ENCODE data around the gene KAZN.

Gene KAZN

DNA sequence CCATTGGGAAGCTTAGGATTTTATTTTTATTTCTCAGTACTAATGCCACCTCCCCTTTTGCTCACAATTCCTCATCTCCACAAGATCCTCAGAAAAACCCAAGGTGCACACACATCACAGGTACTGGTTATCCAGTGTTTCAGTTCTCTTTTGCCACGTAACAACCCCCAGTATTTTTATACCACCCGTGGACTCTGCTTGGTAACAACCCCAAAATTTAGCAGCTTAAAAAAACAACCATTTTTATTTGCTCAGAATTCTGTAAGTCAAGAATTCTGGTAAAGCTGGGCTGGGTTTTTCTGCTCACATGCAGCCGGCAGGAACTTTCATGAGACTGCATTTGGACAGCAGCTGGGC, 180.0 kb downstream of the KAZN start:
- no peak for DNase-seq

DNA sequence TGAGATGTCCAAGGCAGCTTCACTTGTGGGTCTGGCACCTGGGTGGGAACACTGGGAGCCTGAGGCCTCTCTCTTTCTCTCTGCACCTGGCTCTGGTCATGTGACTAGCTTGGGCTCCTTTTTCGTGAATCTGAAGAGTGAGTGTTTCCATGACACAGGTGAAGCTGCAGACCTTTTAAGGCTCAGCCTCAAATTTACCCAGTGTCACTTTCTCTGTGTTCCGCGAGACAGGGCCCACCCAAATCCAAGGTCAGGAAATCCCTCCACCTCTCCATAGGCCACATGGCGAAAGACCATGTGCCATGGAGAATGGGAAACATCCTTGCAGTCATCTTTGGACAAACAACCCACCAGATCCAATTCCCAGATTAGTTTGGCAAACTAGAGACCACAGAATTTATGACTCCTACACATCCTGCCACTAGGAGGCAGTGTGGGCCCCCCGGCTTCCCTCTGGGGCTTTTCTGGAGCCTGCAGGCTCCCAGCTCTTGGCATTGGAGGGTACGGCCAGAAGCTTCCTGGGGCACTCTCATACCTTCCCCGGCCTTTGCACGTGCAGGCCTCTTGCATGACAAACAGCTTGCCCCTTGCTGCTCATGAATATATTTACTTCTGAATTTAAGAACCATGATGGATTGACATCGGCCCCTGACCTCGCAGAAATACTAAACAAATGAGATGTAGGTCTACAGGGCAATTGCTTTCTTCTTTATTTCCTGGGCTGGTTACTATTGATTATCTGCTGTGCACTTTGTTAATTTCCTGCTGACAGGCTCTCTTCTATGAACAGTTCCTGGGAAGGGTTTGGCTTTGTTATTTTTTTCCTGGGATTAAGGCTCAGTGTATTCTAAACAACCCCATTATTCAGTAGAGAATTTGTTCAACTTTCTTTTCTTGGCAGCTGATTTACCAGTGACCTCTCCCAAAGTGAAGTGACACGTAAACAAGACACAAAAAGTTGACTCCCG, 180.7 kb downstream of the KAZN start:
- no peak for DNase-seq

- no peak for DNase-seq
These were observed 181.8 kb downstream of the KAZN start for GRCh38 chr1:14780271-14780670.

- DNase-seq: no peak
These were observed 183.3 kb downstream of the KAZN start for GRCh38 chr1:14781811-14782210.

DNA sequence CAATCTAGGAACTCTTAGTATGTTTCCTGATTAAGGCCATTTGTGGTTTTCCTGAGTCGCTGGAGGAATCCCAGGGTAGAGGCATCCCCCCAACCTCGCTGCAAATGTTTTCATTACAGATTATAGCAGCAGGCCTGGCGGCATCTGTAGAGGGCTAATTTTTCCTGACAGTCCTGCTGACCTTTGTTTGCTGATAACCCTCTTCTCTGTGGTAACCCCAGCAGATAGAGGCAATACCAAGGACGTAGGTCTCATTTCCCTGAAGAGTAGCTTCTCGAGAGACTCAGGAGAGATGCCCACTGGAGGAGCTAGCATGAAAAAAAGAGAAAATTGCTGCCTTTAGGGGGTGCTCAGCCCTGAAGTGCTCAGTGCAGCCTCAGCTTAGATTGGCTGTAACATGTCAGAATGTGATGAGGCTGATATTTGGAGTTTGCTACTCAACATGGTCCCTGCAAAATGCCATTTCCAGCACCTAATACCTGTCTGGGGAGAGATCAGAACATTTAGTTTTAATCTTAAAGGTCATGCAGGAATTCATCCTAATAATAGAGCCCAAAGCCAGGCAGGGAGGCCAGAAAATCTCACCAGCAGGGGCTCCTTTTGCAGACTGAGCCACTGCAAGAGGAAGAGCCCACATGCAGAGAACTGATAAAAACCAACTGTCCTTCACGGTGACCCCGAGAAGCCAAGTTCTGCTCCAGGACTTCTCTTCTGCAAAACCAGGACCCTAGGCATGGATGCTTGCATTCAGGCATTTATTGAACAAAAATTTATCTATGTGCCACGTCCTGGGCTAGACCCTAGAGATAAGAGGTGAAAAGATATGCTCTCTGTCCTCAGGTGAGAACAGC, 184.5 kb downstream of the KAZN start:
- no peak for DNase-seq

DNA sequence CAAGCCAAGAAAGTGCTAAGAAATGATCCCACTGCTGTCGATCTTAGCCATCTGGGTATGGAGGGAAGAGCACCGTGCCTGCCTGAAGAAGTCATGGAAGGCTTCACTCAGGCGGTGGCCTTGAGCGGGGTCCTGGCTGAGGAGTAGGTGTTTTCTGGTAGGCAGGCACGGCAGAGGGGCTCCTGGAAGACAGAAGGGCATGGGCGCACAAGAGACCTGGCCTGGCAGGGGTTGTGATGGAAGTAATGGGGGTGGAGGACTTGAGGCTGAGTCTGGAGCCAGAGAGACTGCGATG, 185.1 kb downstream of the KAZN start:
- no peak for DNase-seq

- DNase-seq: no peak
These were observed 186.6 kb downstream of the KAZN start for GRCh38 chr1:14784790-14785773.

GRCh38 chr1:14786109-14786675, 187.7 kb downstream of the KAZN start:
- DNase-seq: no peak

- no peak for DNase-seq
These were observed 188.2 kb downstream of the KAZN start for GRCh38 chr1:14786681-14787080.

GRCh38 chr1:14787604-14788003, 189.1 kb downstream of the KAZN start:
- DNase-seq: no peak

GRCh38 chr1:14788080-14788479, 189.6 kb downstream of the KAZN start:
- DNase-seq: no peak

GRCh38 chr1:14790982-14791381, 192.5 kb downstream of the KAZN start:
- DNase-seq: no peak

- no peak for DNase-seq
These were observed 193.2 kb downstream of the KAZN start for GRCh38 chr1:14791654-14792053.

DNA sequence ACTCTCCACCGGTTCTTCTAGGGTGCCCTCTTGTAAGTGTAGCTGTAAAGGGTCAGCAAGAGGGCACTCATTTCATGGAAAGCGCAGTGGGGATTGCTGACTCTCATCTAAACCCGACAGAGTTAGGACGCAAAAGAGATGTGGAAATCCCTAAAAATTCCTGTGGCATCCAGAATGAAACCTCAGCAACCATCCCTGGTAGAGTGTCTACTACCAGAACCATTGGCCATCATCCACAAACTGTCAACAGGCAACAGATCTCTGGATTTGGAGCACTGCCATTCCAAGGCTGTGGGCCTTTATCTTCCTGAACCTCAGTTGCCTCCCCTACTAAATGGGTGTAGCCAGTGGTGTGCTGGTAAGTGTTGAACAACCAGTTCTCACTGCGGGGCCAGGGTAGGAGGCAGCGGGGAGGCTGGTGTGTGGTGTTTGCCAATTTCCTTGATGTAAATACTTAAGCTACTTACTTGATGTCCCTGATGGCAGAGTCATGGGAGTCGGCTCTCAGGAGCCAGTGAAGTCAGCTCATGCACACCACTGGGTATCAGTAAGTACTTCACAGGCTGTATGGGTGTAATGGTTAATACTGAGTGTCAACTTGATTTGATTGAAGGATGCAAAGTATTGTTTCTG, 195.8 kb downstream of the KAZN start:
- no peak for DNase-seq

- no peak for DNase-seq
These were observed 196.4 kb downstream of the KAZN start for GRCh38 chr1:14794906-14795305.

- DNase-seq: no peak
These were observed 197.1 kb downstream of the KAZN start for GRCh38 chr1:14795589-14795988.

DNA sequence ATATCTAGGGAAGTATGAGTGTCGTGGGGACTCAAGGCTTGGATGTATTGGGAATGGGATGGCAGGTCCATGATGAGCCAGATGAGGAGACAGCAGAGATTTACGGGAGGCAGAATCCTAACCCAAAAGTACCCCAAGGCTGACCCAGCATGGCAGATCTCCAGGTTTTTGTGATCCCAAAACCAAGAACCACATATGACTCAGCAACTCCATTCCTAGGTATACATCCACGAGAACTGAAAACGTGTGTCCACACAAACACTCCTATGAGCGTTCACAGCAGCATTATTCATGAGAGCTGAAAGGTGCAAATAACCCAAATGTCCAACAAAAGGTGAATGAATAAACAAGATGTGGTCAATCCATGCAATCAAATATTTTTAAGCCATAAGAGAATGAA, 201.5 kb downstream of the KAZN start:
- no peak for DNase-seq

DNA sequence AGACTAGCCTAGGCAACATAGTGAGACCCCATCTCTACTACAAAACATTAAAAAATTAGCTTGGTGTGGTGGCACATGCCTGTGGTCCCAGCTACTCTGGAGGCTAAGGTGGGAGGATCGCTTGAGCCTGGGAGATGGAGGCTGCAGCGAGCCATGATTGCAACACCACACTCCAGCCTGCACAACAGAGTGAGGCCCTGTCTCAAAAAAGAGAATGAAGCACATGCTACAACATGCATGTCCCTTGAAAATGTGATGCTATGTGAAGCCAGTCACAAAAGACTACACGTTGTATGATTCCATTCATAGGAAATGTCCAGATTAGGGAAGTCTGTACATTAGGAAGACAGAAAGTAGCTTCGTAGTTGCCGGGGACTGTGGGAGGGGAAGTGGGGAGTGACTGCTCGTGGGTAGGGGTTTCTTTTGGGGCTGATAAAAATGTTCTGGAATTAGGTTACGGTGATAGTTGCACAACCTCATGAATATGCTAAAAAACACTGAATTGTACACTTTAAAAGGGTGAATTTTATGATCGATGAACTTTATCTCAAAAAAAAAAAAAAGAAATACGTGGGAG, 202.1 kb downstream of the KAZN start:
- DNase-seq: no peak

DNA sequence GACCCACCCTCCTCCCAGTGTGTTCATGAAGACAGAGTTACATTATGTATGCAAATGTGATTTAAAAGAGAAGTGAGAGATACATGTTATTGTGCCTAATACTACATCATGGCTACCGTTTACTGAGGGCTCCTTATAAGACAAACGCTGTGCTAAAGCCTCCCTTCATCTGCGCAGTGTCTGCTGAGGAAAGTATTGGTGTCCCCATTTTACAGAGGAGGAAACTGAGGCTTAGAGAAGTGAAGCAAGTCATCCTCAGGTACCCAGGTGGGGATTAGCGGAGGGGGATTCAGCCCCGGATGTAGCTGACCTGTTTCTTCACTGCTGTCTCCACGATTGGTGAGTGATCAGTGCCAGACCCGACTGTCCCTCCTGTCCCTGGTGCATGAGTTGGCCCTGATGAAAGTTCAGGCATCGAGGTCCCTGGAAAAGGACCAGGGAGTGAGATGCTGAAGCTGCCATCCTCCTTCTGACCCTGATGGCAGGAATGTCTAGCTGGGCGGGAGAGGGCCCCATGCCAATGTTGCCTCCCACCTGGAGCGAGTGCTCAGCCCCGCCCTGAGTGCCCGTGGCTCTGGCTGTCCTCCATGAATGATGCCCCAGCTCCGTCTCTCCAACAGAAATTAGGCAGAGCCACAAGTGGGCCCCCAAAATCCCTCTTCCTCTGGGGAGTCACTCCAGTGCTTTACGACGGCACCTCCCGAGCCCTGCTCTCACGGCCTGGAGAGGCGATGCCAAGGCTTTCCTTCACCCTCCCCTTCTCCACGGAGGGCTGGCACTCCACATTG, 204.7 kb downstream of the KAZN start:
- DNase-seq: no peak

- DNase-seq: no peak
These were observed 206.1 kb downstream of the KAZN start for GRCh38 chr1:14804626-14805025.

DNA sequence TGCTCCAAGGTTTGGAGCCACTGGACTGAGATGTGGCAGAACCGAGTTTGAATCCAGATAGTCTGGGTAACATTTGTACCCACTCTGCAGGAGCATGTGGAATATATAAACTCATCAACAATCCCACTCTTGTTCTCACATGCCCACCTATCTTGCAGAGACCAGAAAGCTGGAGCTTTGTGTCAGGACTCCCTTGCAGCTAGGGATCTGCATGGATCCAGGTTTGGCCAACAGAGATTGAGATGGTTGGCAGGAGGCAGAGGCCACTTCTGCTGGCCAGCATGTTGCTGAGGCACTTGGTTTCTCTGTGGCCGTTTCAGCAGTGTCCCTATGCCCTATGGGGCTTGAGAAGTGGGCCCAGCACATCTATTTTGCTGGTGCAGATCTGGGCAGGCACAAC, 208.3 kb downstream of the KAZN start:
- no peak for DNase-seq
